GM11168 (cell line): ENCODE measurements around the gene E2F3.
"Not testable (repeated sequence)": the region's sequence is repeated elsewhere in the genome, so short reads cannot be mapped to it uniquely, and the experiment has no call there.

Experiments used
- in situ Hi-C: fragments of 300-500 bp; cut with MboI; formaldehyde crosslinking; loops from one replicate; pipeline ENCODE4 v1.12.0; 2022; ENCODE audit warnings: low sequenced_read_pairs; ENCODE audit not compliant: unreplicated experiment

E2F3 gene

GRCh38 chr6:20458027-20458894 lies 56.6 kb downstream of the E2F3 start:
- in situ Hi-C loops: no loop called here

GRCh38 chr6:20459682-20460081 lies 58.0 kb downstream of the E2F3 start:
- in situ Hi-C loops: no loop called here

- in situ Hi-C loops: no loop called here
Observed at GRCh38 chr6:20461576-20461975, 59.9 kb downstream of the E2F3 start.

GRCh38 chr6:20463396-20463795 lies 61.7 kb downstream of the E2F3 start:
- in situ Hi-C loops: no loop called here

GRCh38 chr6:20464041-20464440 lies 62.4 kb downstream of the E2F3 start:
- in situ Hi-C loops: no loop called here

GRCh38 chr6:20464847-20465246 lies 63.2 kb downstream of the E2F3 start:
- in situ Hi-C loops: no loop called here

- in situ Hi-C loops: not testable (repeated sequence)
Observed at GRCh38 chr6:20465616-20466015, 63.9 kb downstream of the E2F3 start.

- in situ Hi-C loops: no loop called here
Observed at GRCh38 chr6:20467437-20467836, 65.8 kb downstream of the E2F3 start.

- in situ Hi-C loops: no loop called here
Observed at GRCh38 chr6:20468209-20468608, 66.5 kb downstream of the E2F3 start.

- in situ Hi-C loops: no loop called here
Observed at GRCh38 chr6:20472748-20473147, 71.1 kb downstream of the E2F3 start.

- in situ Hi-C loops: no loop called here
Observed at GRCh38 chr6:20473518-20473917, 71.8 kb downstream of the E2F3 start.

- in situ Hi-C loops: no loop called here
Observed at GRCh38 chr6:20474874-20475542, 73.3 kb downstream of the E2F3 start.

GRCh38 chr6:20476501-20477043 lies 74.9 kb downstream of the E2F3 start:
- in situ Hi-C loops: no loop called here

GRCh38 chr6:20477485-20477884 lies 75.8 kb downstream of the E2F3 start:
- in situ Hi-C loops: no loop called here

GRCh38 chr6:20479060-20479459 lies 77.4 kb downstream of the E2F3 start:
- in situ Hi-C loops: no loop called here

- in situ Hi-C loops: no loop called here
Observed at GRCh38 chr6:20479526-20479925, 77.8 kb downstream of the E2F3 start.

- in situ Hi-C loops: no loop called here
Observed at GRCh38 chr6:20481281-20481680, 79.6 kb downstream of the E2F3 start.

- in situ Hi-C loops: no loop called here
Observed at GRCh38 chr6:20483887-20484497, 82.3 kb downstream of the E2F3 start.

GRCh38 chr6:20486641-20487040 lies 85.0 kb downstream of the E2F3 start:
- in situ Hi-C loops: no loop called here

GRCh38 chr6:20487669-20488375 lies 86.1 kb downstream of the E2F3 start:
- in situ Hi-C loops: no loop called here
